GM12892 (cell line): ENCODE measurements around the gene PSMB9.

Experiments
- POLR2A ChIP-seq: IDR thresholded peaks from 2 replicates; pipeline ENCODE4 v1.6.1; 2011; ENCODE audit warnings: low read depth, low read length, control low read depth
- TAF1 ChIP-seq: IDR thresholded peaks from 2 replicates; pipeline ENCODE4 v1.6.1; 2011; ENCODE audit warnings: low read depth, mild to moderate bottlenecking, control low read depth, low read length, borderline replicate concordance

GRCh38 chr6:32906539-32906938 is 52.5 kb downstream of the PSMB9 start:
- TF ChIP-seq TAF1: no peak
- TF ChIP-seq POLR2A: no peak
